B cell (primary cell): ENCODE data around the gene U2AF2. TPM values are rescaled to one million over a fixed set of nuclear protein-coding genes. Genes with fewer than 3 reads are reported as not detected.

Experiments
- ATAC-seq: fragments of 200-7000 bp; cut with Tn5 transposase; one replicate; pipeline ENCODE4 v1.10.0; 2021; ENCODE audit warnings: low read depth, mild to moderate bottlenecking, moderate number of reproducible peaks, moderate library complexity
- CTCF ChIA-PET: fragments of 350-600 bp; sonication (Branson Sonifier 250); formaldehyde crosslinking; loops from one replicate; lab custom pipeline; 2021; ENCODE audit warnings: antibody characterized with exemption, inconsistent platforms; lab: Charles Lee
- POLR2A ChIA-PET: fragments of 350-600 bp; sonication (Branson Sonifier 250); formaldehyde crosslinking; loops from one replicate; lab custom pipeline; 2021; ENCODE audit warnings: antibody characterized with exemption; lab: Charles Lee
- DNase-seq: peaks from one replicate; pipeline ENCODE4 v3.0.0; 2013
- H2AFZ ChIP-seq: 2 replicates; pipeline ENCODE4 v1.6.1; 2012; ENCODE audit warnings: mild to moderate bottlenecking, low read depth, low read length; ENCODE audit not compliant: insufficient read depth, poor library complexity, severe bottlenecking
- H3K27ac ChIP-seq, 2 donors: 1 replicate in 1 of 2; 2 replicates in 1 of 2; pipeline ENCODE4 v1.5.1; 2012 to 2013; ENCODE audit warnings: low read length in 2 of 2, mild to moderate bottlenecking in 2 of 2, moderate library complexity in 1 of 2
- H3K27me3 ChIP-seq, 4 experiments: fragments of 200-600 bp in 1 of 4; sonication (generic) in 1 of 4; replicated peaks in 1 of 4; 1 replicate in 2 of 4; 2 replicates in 2 of 4; pipeline versions ENCODE4 v1.6.1 to v1.7.0; 2013 to 2016; ENCODE audit warnings: low read length in 3 of 4, mild to moderate bottlenecking in 2 of 4, mixed read lengths in 1 of 4, moderate library complexity in 1 of 4; ENCODE audit not compliant: insufficient read depth in 4 of 4, control insufficient read depth in 3 of 4; ENCODE audit errors: control extremely low read depth in 1 of 4
- H3K36me3 ChIP-seq, 2 experiments: replicated peaks in 1 of 2; 1 replicate in 1 of 2; 2 replicates in 1 of 2; pipeline versions ENCODE4 v1.6.1 to v1.7.1; 2013; ENCODE audit warnings: low read length in 1 of 2; ENCODE audit not compliant: insufficient read depth in 2 of 2, control insufficient read depth in 1 of 2; ENCODE audit errors: control extremely low read depth in 1 of 2, extremely low read depth in 1 of 2
- H3K4me1 ChIP-seq, 2 donors: fragments of 200-600 bp in 1 of 2; sonication (generic) in 1 of 2; 1 replicate in 1 of 2; 2 replicates in 1 of 2; pipeline versions ENCODE4 v1.5.1 to v1.6.1; 2013 to 2017; ENCODE audit warnings: low read length in 2 of 2; ENCODE audit not compliant: control insufficient read depth in 2 of 2, insufficient read depth in 2 of 2
- H3K4me2 ChIP-seq: replicated peaks from 2 replicates; pipeline ENCODE3; 2012; ENCODE audit warnings: mild to moderate bottlenecking, low read depth, low read length; ENCODE audit not compliant: poor library complexity, severe bottlenecking
- H3K4me3 ChIP-seq, 5 experiments: fragments of 200-600 bp in 1 of 5; sonication (generic) in 1 of 5; 1 replicate in 3 of 5; 2 replicates in 2 of 5; pipeline versions ENCODE4 v1.5.1 to v1.7.0; 2011 to 2016; ENCODE audit warnings: low read length in 4 of 5, mild to moderate bottlenecking in 4 of 5, low read depth in 2 of 5, control low read depth in 1 of 5, moderate library complexity in 1 of 5; ENCODE audit not compliant: insufficient read depth in 1 of 5; ENCODE audit errors: control extremely low read depth in 1 of 5, extremely low read depth in 1 of 5
- H3K79me2 ChIP-seq: fragments of 200-600 bp; sonication (generic); one replicate; pipeline ENCODE4 v1.6.0; 2016; ENCODE audit warnings: low read length; ENCODE audit not compliant: control insufficient read depth, insufficient read depth
- H3K9ac ChIP-seq: fragments of 200-600 bp; sonication (generic); 2 replicates; pipeline ENCODE4 v1.6.1; 2017; ENCODE audit warnings: mild to moderate bottlenecking, low read length, moderate library complexity
- H3K9me3 ChIP-seq, 3 donors: one replicate each; pipeline versions ENCODE4 v1.6.1 to v1.7.1; 2013; ENCODE audit warnings: low read length in 2 of 3; ENCODE audit not compliant: control insufficient read depth in 2 of 3, insufficient read depth in 1 of 3; ENCODE audit errors: control extremely low read depth in 1 of 3
- H4K20me1 ChIP-seq: 2 replicates; pipeline ENCODE4 v1.6.0; 2012; ENCODE audit warnings: mild to moderate bottlenecking, low read length; ENCODE audit not compliant: insufficient read depth, control insufficient read depth, poor library complexity, severe bottlenecking
- H3K27ac Mint-ChIP-seq: one replicate; pipeline ENCODE4 v1.8.0; 2021; ENCODE audit warnings: mixed read lengths
- H3K27me3 Mint-ChIP-seq: one replicate; pipeline ENCODE4 v1.8.0; 2021; ENCODE audit warnings: mixed read lengths
- H3K4me1 Mint-ChIP-seq: one replicate; pipeline ENCODE4 v1.8.0; 2021; ENCODE audit warnings: mixed read lengths
- H3K4me3 Mint-ChIP-seq: one replicate; pipeline ENCODE4 v1.8.0; 2021; ENCODE audit warnings: mixed read lengths
- H3K9me3 Mint-ChIP-seq: one replicate; pipeline ENCODE4 v1.8.0; 2022; ENCODE audit warnings: mixed read lengths; ENCODE audit not compliant: insufficient read depth
- EZH2 ChIP-seq: IDR thresholded peaks from 2 replicates; pipeline ENCODE4 v1.6.1; 2012; ENCODE audit warnings: borderline replicate concordance, low read depth, mild to moderate bottlenecking, moderate library complexity, low read length; ENCODE audit not compliant: insufficient read depth, poor library complexity, severe bottlenecking
- WGBS: methylation state at CpG from one replicate; pipeline ENCODE4 v1.1.5; 2013; ENCODE audit warnings: missing lambda C conversion rate; ENCODE audit not compliant: insufficient coverage; 5-methylcytosine and 5-hydroxymethylcytosine counted together
- intact Hi-C: fragments of 100-400 bp; cut with micrococcal nuclease; formaldehyde crosslinking; loops from one replicate; pipeline ENCODE4 v1.10.0; 2022
- polyA plus RNA-seq: library from polyadenylated mRNA; depleted of rRNA; stranded (reverse); fragments of >200 nt; gene quantifications from 2 replicates; pipeline ENCODE4 v1.2.3, GENCODE V29; 2012
- total RNA-seq, 2 donors: library from RNA; stranded (reverse); fragments of 120-200 nt in 1 of 2; gene quantifications; 1 replicate in 1 of 2; 2 replicates in 1 of 2; pipeline versions ENCODE4 v1.2.3 to v1.2.4, GENCODE V29; 2013 to 2022
- TF ChIP-seq, protein P1 (sequence below): fragments of 200-600 bp; IDR thresholded peaks from one replicate; pipeline ENCODE4 v1.8.0; 2022; ENCODE audit warnings: antibody characterized with exemption, mild to moderate bottlenecking

U2AF2 gene
- total and polyA plus RNA-seq, 2 donors (not counting 1 experiment from before 2014, with no cell fraction given) = 275 to 300 TPM

- no peaks in the 10 kb centered on the region for H3K9me3 Mint-ChIP-seq
- Histone ChIP-seq H3K79me2 (peaks cover 8% of the 10 kb centered on the region), H3K9me3 (no peaks in the 10 kb centered on the region), H3K36me3 (peaks cover 0 to 6% of the 10 kb centered on the region in 2 experiments), H4K20me1 (peaks cover 7% of the 10 kb centered on the region), H3K4me3 (peak overlapping the region in 1 of 5 experiments; percentile 25), H3K4me1 (peaks cover 10 to 14% of the 10 kb centered on the region in 2 donors), H2AFZ (no peak overlapping the region), H3K4me2 (peak overlapping the region; percentile 81), H3K9ac (no peak overlapping the region), H3K27ac (peak overlapping the region; percentile 56 to 87), H3K27me3 (no peaks in the 10 kb centered on the region)
- ATAC-seq = no peak
- 85% methylated on average over 5 of the region's 7 CpGs for WGBS
- no peaks in the 10 kb centered on the region for H3K27me3 Mint-ChIP-seq
- H3K27ac Mint-ChIP-seq = peak overlapping the region; percentile 99
- TF ChIP-seq, protein P1, sequence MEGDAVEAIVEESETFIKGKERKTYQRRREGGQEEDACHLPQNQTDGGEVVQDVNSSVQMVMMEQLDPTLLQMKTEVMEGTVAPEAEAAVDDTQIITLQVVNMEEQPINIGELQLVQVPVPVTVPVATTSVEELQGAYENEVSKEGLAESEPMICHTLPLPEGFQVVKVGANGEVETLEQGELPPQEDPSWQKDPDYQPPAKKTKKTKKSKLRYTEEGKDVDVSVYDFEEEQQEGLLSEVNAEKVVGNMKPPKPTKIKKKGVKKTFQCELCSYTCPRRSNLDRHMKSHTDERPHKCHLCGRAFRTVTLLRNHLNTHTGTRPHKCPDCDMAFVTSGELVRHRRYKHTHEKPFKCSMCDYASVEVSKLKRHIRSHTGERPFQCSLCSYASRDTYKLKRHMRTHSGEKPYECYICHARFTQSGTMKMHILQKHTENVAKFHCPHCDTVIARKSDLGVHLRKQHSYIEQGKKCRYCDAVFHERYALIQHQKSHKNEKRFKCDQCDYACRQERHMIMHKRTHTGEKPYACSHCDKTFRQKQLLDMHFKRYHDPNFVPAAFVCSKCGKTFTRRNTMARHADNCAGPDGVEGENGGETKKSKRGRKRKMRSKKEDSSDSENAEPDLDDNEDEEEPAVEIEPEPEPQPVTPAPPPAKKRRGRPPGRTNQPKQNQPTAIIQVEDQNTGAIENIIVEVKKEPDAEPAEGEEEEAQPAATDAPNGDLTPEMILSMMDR = no peak
- TF ChIP-seq EZH2 = no peak
- CTCF ChIA-PET = interaction anchor here (1.0 to 3.8 kb wide), 8 partner anchors 10 to 482 kb away, joined by 3 to 27 read pairs (median 8); partner anchors contain the start of genes FIZ1, ZNF628 and ZNF865
- H3K4me3 Mint-ChIP-seq = peak overlapping the region; percentile 95
- intact Hi-C loops = loop anchor here (5.0 to 10.0 kb wide), 2 partner anchors 216 to 521 kb away; partner anchors contain the start of genes UBE2S and ZNF444
- DNase-seq = no peak
- H3K4me1 Mint-ChIP-seq = peaks cover 18% of the 10 kb centered on the region
- POLR2A ChIA-PET = interaction anchor here (0.6 to 2.4 kb wide), 5 partner anchors 9 to 106 kb away, joined by 3 to 58 read pairs (median 3); partner anchors contain the start of genes FIZ1 and U2AF2
Measured at GRCh38 chr19:55623561-55623960, 31.3 kb upstream of the U2AF2 start.
